WI38 (cell line): ENCODE measurements around the gene MLLT6.

ENCODE experiments used
- H3K4me3 ChIP-seq: 2 replicates; pipeline ENCODE4 v1.5.1; 2011; ENCODE audit warnings: low read depth, mild to moderate bottlenecking, control low read depth, low read length
- CTCF ChIP-seq: IDR thresholded peaks from 2 replicates; pipeline ENCODE4 v1.5.1; 2012; ENCODE audit warnings: low read depth, mild to moderate bottlenecking, control low read depth, low read length

The MLLT6 gene

DNA sequence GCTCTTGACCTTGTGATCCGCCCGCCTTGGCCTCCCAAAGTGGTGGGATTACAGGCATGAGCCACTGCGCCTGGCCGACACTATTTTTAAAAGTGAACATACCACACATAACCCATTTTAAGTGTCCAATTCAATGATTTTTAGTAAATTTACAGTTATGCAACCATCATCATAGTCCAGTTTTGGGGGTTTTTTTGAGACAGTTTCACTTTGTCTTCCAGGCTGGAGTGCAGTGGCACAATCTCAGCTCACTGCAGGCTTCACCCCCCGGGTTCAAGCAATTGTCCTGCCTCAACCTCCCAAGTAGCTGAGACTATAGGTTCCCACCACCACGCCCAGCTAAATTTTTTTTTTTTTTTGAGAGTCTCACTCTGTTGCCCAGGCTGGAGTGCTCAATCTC, 27.3 kb upstream of the MLLT6 start:
- no peak for TF ChIP-seq CTCF
- H3K4me3 ChIP-seq = no peak overlapping the region

GRCh38 chr17:38681096-38681495, 24.0 kb upstream of the MLLT6 start:
- TF ChIP-seq CTCF = no peak
- no peak overlapping the region for H3K4me3 ChIP-seq

GRCh38 chr17:38685491-38685890, 19.6 kb upstream of the MLLT6 start:
- no peak for TF ChIP-seq CTCF
- no peak overlapping the region for H3K4me3 ChIP-seq

GRCh38 chr17:38687286-38687685, 17.8 kb upstream of the MLLT6 start:
- TF ChIP-seq CTCF = no peak
- H3K4me3 ChIP-seq = no peak overlapping the region

- TF ChIP-seq CTCF = no peak
- no peak overlapping the region for H3K4me3 ChIP-seq
These were observed 14.7 kb upstream of the MLLT6 start for GRCh38 chr17:38690386-38690785.

DNA sequence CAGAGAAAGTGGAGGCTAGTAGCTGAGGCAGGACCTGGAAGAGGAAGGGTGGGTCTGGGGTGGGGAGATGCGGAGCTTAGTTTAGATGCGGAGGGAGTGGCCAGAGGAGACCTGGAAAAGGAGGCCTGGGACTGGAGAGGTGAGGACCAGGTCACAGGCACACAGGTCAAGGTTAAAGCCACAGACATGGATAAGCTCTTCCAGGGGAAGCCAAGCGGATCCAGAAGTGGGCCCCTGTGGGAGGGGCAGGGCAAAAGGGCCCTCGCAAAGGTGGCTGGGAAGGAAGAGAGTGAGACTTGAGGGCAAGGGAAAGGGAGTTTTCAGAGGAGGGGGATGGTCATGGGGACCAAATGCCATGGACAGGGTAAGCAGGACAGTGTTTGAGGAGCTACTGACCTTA, 13.9 kb upstream of the MLLT6 start:
- no peak for TF ChIP-seq CTCF
- no peak overlapping the region for H3K4me3 ChIP-seq

DNA sequence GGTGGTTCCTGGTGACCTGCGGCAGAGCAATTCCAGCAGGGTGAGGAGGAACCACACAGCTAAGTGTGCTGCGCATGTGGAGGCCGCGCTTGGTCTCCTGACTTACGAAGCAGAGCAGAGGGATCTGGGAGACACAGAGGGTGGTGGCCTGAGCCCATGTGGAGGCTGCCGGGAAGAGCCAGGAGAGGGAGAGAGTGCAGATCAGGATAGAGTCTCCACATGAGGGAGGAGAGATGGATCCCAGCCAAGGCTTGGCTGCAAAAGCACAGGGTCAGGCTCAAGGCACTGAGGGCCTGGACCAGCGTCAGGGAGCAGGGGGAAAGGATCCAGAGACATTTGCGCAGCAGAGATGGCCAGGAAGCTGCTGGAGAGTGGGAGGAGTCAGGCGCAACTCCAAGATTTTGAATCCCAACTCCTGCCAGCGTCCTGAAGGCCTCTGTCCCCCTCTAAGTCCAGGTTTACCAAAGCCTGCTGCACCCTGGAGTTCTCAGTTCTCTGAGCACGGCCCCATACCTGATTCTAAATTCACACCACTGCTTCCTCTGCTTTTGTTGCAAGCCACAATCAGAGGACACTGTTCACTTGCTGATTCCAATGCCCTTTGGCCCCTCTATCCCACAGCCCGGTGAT, 11.3 kb upstream of the MLLT6 start:
- no peak overlapping the region for H3K4me3 ChIP-seq
- no peak for TF ChIP-seq CTCF
